Activated naive CD8-positive, alpha-beta T cell treated with anti-CD3 and anti-CD28 coated beads for 36 hours (primary cell): ENCODE data around the gene DYRK1B. TPM values are rescaled to one million over a fixed set of nuclear protein-coding genes. Genes with fewer than 3 reads are reported as not detected.

ENCODE experiments used
- total RNA-seq, 2 experiments: library from RNA; stranded (reverse); gene quantifications; one replicate each; pipeline ENCODE4 v1.2.3, GENCODE V29; 2021

Gene DYRK1B
- total RNA-seq, 2 experiments from 2014 or later, result 3.8 to 4.9 TPM

Other genes starting within 250 kb of the DYRK1B start
- gene LGALS13, start 231.6 kb downstream of the DYRK1B start, total RNA-seq, result not detected
- not detected for gene LGALS16, start 178.2 kb downstream of the DYRK1B start, total RNA-seq
- gene LGALS14, start 129.7 kb downstream of the DYRK1B start, total RNA-seq, result under 1 TPM; 0.39 to 0.70 TPM
- gene CLC, start 96.1 kb downstream of the DYRK1B start, total RNA-seq, result not detected
- gene LEUTX, start 55.3 kb downstream of the DYRK1B start, total RNA-seq, result not detected
- 100 to 1,000 TPM; 925 to 936 TPM for gene FBL, start 12.2 kb upstream of the DYRK1B start, total RNA-seq
- 1 to 10 TPM; 7.0 to 8.0 TPM for gene FCGBP, start 100.5 kb upstream of the DYRK1B start, total RNA-seq
- 100 to 1,000 TPM; 169 to 170 TPM for gene PSMC4, start 137.0 kb upstream of the DYRK1B start, total RNA-seq
- 1 to 10 TPM; 3.7 to 3.8 TPM for gene ZNF546, start 162.9 kb upstream of the DYRK1B start, total RNA-seq
- 10 to 100 TPM; 16.1 to 18.6 TPM for gene ZNF780B, start 222.1 kb upstream of the DYRK1B start, total RNA-seq